GM08714 (cell line): ENCODE results near the gene NAGLU.

ENCODE experiments used
- H3K4me3 ChIP-seq: fragments of 200-500 bp; sonication (Bioruptor generic); 2 replicates; pipeline ENCODE4 v1.5.1; 2014; ENCODE audit warnings: mild to moderate bottlenecking, low read length, inconsistent platforms
- ZNF274 ChIP-seq: IDR thresholded peaks from 2 replicates; pipeline ENCODE4 v1.6.1; 2012; ENCODE audit warnings: mild to moderate bottlenecking, low read depth, low read length

The NAGLU gene

DNA sequence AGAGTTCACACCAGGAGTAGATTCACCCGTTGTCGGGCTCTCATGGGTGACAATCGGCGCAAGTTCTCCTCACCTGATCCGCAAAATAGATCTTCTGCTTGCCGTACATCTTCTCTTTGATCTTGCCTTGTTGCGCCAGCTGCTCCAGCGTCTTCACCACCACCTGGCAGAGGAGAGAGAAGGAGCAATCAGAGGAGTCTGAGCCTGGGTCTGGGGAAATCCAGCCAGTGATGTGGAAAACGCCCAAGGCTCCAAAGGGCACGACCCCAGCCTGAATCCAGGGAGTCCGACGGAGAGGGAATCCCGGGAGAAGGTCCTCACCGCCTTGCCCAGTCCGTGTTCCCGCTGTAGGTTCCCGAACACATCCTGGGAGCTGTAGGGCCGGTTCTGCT is 41.1 kb downstream of the NAGLU start:
- H3K4me3 ChIP-seq = peak overlapping the region; percentile 66
- TF ChIP-seq ZNF274 = no peak

DNA sequence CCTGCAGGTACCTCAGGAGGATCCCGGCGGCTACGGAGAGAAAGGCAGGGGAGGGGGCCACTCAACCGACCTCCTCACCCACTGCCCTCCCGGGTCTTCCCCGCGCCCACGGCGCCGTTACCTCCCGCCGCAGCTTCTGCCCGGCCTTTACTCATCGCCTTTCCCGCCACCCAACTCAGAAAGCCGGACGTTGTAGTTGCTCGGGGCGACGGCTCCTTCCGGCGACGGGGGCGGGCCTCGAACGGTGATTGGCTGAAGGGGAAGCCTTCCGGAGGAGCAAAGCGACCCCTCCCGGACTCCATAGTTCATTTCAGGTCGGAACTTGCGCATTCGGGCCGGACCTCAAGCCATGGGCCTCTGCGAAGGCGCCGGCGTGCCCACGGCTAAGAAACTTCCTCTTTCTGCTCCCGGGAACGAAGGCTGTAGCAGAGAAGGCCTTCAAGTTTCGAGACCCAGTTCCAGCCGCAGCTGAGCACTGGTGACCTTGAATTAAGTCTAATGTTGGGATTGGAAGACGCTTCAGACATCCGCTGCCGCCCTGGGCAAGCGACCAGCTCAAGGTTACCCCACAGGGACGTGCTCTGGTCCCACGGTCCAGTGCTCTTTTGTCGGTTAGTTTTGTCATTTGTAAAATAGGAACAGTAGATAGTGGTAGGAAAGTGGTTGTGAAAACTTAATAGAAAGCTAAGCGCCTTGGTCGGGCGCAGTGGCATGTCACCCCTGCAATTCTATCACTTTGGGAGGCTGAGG is 41.7 kb downstream of the NAGLU start, which contains the start of gene PSMC3IP:
PSMC3IP (minus strand) TSS at position 198 of the 750 bp plus-strand sequence; CDS start at position 155, 43 bp downstream.
- TF ChIP-seq ZNF274 = no peak
- peak within 1 kb of the TSS; percentile 66 for H3K4me3 ChIP-seq

DNA sequence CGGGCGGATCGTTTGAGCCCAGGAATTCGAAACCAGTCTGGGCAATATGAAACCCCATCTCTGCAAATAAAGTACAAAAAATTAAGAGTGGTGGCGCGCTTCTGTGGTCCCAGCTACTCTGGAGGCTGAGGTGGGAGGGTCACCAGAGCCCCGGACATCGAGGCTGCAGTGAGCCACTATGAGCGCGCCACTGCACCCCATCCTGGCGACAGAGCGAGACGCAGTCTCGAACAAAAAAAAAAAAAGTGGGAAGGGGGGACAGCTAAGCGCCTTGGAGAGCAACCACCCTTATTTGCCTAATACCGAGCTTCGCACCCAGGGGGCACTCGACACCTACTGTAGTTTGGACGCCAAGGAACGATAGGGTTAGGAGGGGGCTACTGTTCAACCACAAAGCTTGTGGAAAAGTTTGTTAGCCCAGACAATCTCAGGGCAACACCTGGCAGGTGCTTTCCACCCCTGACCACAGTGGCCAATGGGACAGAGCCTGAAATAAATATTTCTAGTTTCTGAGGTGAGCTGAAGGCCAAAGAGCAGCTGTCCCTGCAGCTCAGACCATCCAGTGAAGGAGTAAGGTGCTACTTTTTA is 42.3 kb downstream of the NAGLU start:
- no peak for TF ChIP-seq ZNF274
- H3K4me3 ChIP-seq = peak overlapping the region; percentile 66

DNA sequence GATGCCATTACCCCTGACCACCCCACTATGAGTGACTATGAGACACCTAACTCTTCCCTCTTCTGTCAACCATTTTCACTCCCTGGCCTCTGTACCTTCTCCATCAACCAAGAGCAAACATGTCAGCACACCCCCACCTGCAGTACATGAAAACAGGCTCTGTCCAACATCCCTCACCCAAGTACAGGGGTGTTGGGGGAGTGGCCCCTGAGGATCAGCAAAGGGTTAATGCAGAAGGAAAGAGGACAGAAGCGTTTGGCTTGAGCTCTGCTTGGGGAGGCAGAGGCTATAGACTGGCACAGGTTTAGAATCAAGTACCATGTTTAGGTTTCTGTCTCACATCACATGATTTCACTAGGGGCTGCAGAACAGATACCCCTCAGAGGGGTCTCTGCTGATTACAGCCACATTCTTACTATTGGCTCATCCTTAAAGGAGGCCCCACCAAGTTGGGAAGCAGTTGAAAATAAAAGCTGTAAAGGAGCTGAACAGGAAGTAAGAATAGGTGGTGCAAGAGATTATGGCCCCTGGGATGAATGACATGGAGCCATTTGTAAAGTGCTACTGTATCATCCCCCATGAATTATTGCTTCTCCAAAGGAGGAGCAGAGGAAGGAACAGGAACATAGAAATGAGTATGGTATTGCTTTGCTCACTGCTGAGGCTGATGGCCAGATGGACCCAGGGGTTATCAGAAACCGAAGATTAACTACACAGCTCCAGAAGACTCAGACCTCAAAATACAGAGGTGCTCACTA is 43.9 kb downstream of the NAGLU start:
- no peak overlapping the region for H3K4me3 ChIP-seq
- no peak for TF ChIP-seq ZNF274

DNA sequence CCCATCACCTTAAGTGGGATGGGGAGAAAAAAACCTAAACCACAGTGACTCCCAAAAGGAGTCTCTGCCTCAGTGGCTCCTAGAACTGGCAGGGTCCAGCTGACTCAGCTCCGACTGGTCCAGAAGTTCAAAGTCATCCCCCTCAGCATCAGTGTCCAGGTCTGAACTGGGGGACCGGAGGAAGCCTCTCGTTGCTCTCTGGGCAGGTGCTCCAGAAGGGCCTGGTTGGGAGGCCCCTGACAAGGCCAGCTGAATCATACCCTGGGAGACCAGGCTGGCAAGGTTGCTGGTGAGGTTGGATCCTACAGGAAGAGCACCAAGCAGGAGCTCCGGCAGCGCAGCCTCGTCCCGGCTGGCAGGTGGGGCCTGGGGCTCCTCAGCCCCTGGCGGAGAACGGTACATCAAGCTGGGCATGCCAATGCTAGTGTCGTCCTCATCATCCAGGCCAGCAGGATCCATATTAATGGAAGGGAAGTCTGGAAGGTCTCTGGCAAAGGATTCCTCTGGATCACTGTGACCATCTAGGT is 45.8 kb downstream of the NAGLU start:
- no peak for TF ChIP-seq ZNF274
- H3K4me3 ChIP-seq = no peak overlapping the region

DNA sequence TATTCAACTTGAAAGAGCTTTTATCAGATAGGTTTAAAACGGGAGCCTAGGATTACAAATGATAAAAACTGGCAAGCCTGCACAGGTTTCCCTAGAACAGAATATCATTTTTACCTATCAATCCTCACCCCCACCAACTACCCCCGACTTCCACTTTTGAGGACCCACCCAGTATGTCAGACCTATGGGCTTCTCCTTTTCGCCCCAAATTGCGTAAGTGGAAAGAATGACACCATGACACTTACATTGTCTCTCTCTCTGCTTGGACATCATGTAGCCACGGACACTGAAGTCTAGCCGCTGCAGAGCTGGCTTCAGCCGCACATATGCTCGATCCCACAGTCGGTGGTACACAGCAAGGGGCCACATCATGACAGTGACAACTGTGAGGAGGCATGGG is 48.8 kb downstream of the NAGLU start:
- TF ChIP-seq ZNF274 = no peak
- H3K4me3 ChIP-seq = no peak overlapping the region

DNA sequence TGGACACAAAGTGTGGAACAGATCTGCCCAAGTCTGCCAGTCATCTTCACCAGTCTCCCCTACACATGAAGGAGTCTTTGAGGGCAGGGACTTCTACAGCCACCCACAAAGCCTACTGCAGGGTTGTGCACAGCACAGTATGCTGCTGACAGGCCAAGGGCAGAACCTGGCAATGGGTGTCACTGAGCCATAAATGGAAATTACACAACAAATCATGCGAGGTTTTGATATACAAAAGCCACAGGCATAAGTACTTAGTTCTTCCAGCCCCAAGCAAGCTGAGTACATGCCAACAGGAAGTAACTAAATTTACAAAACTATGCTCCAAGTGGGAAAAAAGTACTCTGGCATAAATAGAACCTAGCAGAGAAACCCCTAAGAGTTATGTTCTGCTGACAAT is 49.3 kb downstream of the NAGLU start:
- no peak for TF ChIP-seq ZNF274
- H3K4me3 ChIP-seq = no peak overlapping the region

DNA sequence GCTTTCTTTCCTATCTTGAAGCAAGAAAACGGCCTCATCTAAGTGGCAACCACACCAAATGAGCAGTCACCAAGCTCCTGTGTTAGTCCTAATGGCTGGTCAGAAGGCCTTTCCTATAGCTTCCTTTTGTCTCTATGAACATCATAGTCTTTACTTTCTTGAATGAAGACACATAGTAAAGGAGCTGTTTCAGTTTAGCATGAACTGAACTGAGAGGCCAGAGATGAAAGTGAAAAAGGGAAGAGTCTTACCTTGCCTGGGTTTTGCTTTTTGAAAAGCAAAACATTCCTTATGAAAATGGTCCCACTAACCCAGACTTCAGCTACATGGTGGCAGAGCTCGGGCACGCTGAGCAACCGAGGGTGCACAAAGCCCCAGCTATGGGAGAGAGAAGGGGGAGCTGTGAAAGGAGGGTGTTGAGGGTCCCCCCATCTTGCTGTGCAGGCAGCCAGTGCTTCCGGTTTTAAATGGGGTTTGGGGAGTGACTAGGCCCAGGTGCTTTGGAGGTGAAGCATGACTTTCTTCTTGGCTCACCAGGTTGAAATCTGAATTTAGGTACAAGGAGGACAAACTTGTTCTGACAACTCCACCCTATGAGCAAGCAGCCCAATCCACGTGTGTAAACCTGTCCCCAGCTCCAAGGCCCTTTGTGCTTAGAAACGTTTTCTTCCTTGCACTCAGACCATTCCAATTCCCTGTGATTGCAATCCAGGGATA is 50.6 kb downstream of the NAGLU start:
- no peak overlapping the region for H3K4me3 ChIP-seq
- no peak for TF ChIP-seq ZNF274

DNA sequence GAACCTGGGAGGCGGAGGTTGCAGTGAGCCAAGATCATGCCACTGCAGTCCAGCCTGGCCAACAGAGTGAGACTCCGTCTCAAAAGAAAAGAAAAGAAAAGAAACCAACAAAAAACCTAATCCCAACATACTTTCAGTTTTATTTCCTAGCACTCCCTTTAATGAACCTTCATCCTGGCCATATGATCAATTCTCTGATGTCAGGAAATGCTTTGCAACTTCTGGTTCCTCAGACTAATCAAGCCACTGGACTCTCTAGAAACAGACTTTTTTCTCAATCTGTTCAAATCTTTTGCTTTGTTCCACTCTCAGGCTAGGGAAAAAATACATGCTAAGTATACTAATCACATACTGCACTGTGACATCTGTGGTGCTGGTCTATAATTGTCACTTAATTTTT is 54.8 kb downstream of the NAGLU start:
- TF ChIP-seq ZNF274 = no peak
- H3K4me3 ChIP-seq = no peak overlapping the region

DNA sequence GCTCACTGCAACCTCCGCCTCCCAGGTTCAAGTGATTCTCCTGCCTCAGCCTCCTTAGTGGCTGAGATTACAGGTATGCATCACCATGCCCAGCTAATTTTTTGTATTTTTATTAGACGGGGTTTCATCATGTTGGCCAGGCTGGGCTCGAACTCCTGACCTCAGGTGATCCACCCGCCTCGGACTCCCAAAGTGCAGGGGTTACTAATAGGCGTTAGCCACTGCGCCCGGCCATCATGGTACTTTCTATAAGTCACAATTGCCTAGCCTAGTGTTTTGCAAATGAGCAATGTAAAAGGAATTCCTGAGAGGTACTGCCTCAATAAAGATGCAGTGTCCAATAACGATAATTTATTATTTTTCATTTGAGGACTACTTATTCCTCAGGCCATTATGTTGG is 55.4 kb downstream of the NAGLU start:
- no peak overlapping the region for H3K4me3 ChIP-seq
- no peak for TF ChIP-seq ZNF274
